Right lobe of liver (tissue), 6 donors: ENCODE results near the gene PTPRT. TPM values are rescaled to one million over a fixed set of nuclear protein-coding genes. Genes with fewer than 3 reads are reported as not detected.

Source experiments
- ATAC-seq, 4 donors: fragments of 200-7000 bp; cut with Tn5 transposase; one replicate each; pipeline ENCODE4 v1.9.1; 2020; ENCODE audit warnings: mild to moderate bottlenecking in 4 of 4, moderate library complexity in 4 of 4
- DNase-seq, 3 donors: peaks; one replicate each; pipeline ENCODE4 v3.0.0-alpha.2; 2020
- H3K27ac ChIP-seq, 3 donors: fragments of 200-600 bp; one replicate each; pipeline ENCODE4 v1.8.0; 2022
- H3K27me3 ChIP-seq, 2 donors: fragments of 200-600 bp; one replicate each; pipeline ENCODE4 v1.8.0; 2022
- H3K36me3 ChIP-seq, 4 donors: fragments of 200-600 bp; sonication (generic) in 1 of 4; one replicate each; pipeline versions ENCODE4 v1.5.1 to v1.8.0; 2017 to 2022; ENCODE audit warnings: control low read depth in 1 of 4
- H3K4me1 ChIP-seq, 4 donors: fragments of 200-600 bp; sonication (generic) in 1 of 4; one replicate each; pipeline versions ENCODE4 v1.5.1 to v1.8.0; 2017 to 2022; ENCODE audit warnings: control low read depth in 1 of 4
- H3K4me3 ChIP-seq, 3 donors: fragments of 200-600 bp; one replicate each; pipeline ENCODE4 v1.8.0; 2022
- H3K9me3 ChIP-seq, 4 donors: fragments of 200-600 bp; sonication (generic) in 1 of 4; one replicate each; pipeline versions ENCODE4 v1.5.1 to v1.8.0; 2017 to 2022; ENCODE audit warnings: control low read depth in 1 of 4
- CTCF ChIP-seq, 4 donors: fragments of 200-600 bp in 3 of 4; fragments of 450-650 bp in 1 of 4; IDR thresholded peaks; one replicate each; pipeline versions ENCODE4 v1.5.1 to v1.8.0; 2016 to 2022; ENCODE audit warnings: antibody characterized with exemption in 4 of 4, mild to moderate bottlenecking in 2 of 4
- POLR2A ChIP-seq: fragments of 450-650 bp; IDR thresholded peaks from one replicate; pipeline ENCODE4 v1.6.1; 2017; ENCODE audit warnings: antibody characterized with exemption, mild to moderate bottlenecking
- WGBS: methylation state at CpG from one replicate; pipeline ENCODE4 v1.1.6; 2018; ENCODE audit warnings: low coverage, low lambda C conversion rate; ENCODE audit not compliant: insufficient coverage; ENCODE audit errors: missing lambda C conversion rate; 5-methylcytosine and 5-hydroxymethylcytosine counted together
- intact Hi-C, 2 donors: fragments of 100-400 bp; cut with DNase I; formaldehyde crosslinking; loops; one replicate each; pipeline versions ENCODE4 v1.11.2 to v1.14.1; 2022
- total RNA-seq, 6 experiments: library from RNA; depleted of rRNA in 2 of 6; stranded (reverse); fragments of >200 nt in 2 of 6; fragmentation: NEBNext Ultra II Directional in 3 of 6; extraction: Animal tissue kit (Norgen Biotek cat#: 25700) in 3 of 6; gene quantifications; one replicate each; pipeline versions ENCODE4 v1.1.0 to v1.2.4, GENCODE V29; 2016 to 2023
- donor health status: DM: no; HTN: yes; CAD: no.
- donor health status: DM: no; HTN: no; CAD: no.
- donor health status: DM: no; HTN: no; CAD: no.
- donor health status: DM: no; HTN: yes; CAD: no.
- donor health status: DM: no; HTN: yes; CAD: no.

PTPRT gene
- total RNA-seq, 6 experiments from 2014 or later = 0.18 to 1.0 (median 0.51) TPM

DNA sequence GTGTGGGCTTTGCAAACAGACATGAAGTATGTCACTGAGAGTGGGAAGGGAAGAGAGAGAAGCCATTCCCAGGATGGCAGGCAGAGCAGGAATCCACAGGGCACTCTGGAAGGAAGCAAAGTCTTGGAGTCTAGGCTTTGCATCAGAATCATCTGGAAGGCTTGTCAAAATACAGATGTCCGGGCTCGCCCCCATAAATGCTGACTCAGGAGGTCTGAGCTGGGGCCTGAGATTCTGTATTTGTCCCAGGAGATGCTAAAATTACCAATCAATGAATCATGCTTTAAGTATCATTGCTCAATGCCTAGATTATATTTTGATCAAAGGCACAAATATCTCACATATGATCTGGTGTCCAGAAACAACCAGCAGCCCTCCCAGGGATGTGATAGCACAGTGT, 46.3 kb upstream of the PTPRT start:
- Histone ChIP-seq H3K27ac (no peak overlapping the region), H3K4me3 (no peak overlapping the region), H3K9me3 (no peaks in the 10 kb centered on the region), H3K27me3 (no peaks in the 10 kb centered on the region), H3K4me1 (no peaks in the 10 kb centered on the region), H3K36me3 (no peaks in the 10 kb centered on the region)
- intact Hi-C loops = no loop called here
- TF ChIP-seq CTCF (IDR thresholded peaks at IDR 0.05) (no peak), POLR2A (no peak)
- no peak for ATAC-seq
- no peak for DNase-seq
- WGBS = 50% methylated on average over 2 of the region's 2 CpGs

GRCh38 chr20:43231829-43232228, 42.1 kb upstream of the PTPRT start:
- DNase-seq (no peak), ATAC-seq (no peak)
- no peaks in the 10 kb centered on the region for H3K36me3 ChIP-seq
- H3K27me3 ChIP-seq = no peaks in the 10 kb centered on the region
- WGBS = 43% methylated on average over 1 of the region's 1 CpG
- intact Hi-C loops = no loop called here
- no peak overlapping the region for H3K4me3 ChIP-seq
- no peaks in the 10 kb centered on the region for H3K9me3 ChIP-seq
- no peak for TF ChIP-seq POLR2A
- no peak for TF ChIP-seq CTCF (IDR thresholded peaks at IDR 0.05)
- no peaks in the 10 kb centered on the region for H3K4me1 ChIP-seq
- no peak overlapping the region for H3K27ac ChIP-seq

GRCh38 chr20:43229696-43230095, 40.0 kb upstream of the PTPRT start:
- ATAC-seq = no peak
- no peaks in the 10 kb centered on the region for H3K9me3 ChIP-seq

DNA sequence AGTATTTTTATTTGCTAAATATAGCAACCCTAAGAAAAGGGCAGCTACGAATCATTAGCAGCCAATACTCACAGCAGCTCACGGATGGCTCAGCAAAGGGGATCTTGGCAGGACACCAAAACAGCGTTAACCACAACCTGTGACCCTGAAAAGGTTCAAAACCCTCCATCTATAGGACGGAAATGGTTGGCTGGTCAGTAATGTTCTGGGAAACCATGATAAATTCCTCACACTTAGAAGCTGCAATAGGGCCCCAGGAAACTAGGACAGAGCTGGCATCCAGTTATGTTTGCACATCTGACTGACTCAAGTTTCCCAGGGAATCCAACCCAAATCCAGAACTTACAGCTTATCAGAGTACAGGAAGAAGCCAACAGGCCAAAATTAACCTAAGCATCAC, 30.9 kb upstream of the PTPRT start:
- Histone ChIP-seq H3K9me3 (no peaks in the 10 kb centered on the region), H3K4me3 (no peak overlapping the region), H3K36me3 (no peaks in the 10 kb centered on the region), H3K4me1 (no peaks in the 10 kb centered on the region), H3K27ac (no peak overlapping the region), H3K27me3 (no peaks in the 10 kb centered on the region)
- DNase-seq = no peak
- ATAC-seq = no peak
- TF ChIP-seq CTCF (IDR thresholded peaks at IDR 0.05) (no peak), POLR2A (no peak)
- intact Hi-C loops = no loop called here
- WGBS = 23% methylated on average over 4 of the region's 4 CpGs

More at GRCh38 chr20:43229696-43230095, 40.0 kb upstream of the PTPRT start:
- Histone ChIP-seq H3K27ac (no peak overlapping the region), H3K4me1 (no peaks in the 10 kb centered on the region), H3K4me3 (no peak overlapping the region), H3K27me3 (no peaks in the 10 kb centered on the region), H3K36me3 (no peaks in the 10 kb centered on the region)
- 0% methylated on average over 1 of the region's 3 CpGs for WGBS
- no peak for TF ChIP-seq POLR2A
- TF ChIP-seq CTCF (IDR thresholded peaks at IDR 0.05) = no peak
- no peak for DNase-seq
- intact Hi-C loops = no loop called here

DNA sequence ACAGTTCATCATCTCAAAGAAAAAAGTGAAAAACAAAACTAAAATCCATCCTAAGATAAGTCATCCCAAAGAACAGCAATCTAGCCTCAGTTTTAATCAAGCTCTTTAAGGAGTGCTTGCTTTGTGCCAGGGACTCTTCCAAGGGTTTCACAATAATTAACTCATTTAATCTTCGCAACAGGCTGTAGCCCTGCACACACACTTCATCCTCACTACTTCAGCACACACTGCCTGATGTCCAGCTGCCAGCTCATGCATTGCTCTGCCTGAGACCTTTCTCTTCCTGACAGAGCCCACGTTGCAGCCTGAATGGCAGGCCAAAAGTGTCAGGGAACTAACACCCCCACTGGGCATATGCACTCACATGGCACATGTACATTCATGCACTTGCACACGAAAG, 21.2 kb upstream of the PTPRT start:
- Histone ChIP-seq H3K4me1 (no peaks in the 10 kb centered on the region), H3K4me3 (no peak overlapping the region), H3K9me3 (no peaks in the 10 kb centered on the region), H3K36me3 (no peaks in the 10 kb centered on the region), H3K27me3 (no peaks in the 10 kb centered on the region), H3K27ac (no peak overlapping the region)
- ATAC-seq (no peak), DNase-seq (no peak)
- intact Hi-C loops = no loop called here
- no peak for TF ChIP-seq POLR2A
- TF ChIP-seq CTCF (IDR thresholded peaks at IDR 0.05) = no peak
- WGBS = 33% methylated on average over 3 of the region's 3 CpGs
